WTC11 (cell line): Measurements from ENCODE around the gene NEDD4L. TPM values are rescaled to one million over a fixed set of nuclear protein-coding genes. Genes with fewer than 3 reads are reported as not detected.

Experiments used
- ATAC-seq: fragments of 200-7000 bp; cut with Tn5 transposase; 2 replicates; pipeline ENCODE4 v1.10.0; 2021; ENCODE audit warnings: mild to moderate bottlenecking, moderate library complexity
- CTCF ChIA-PET: fragments of 300-600 bp; sonication (Branson Sonifier 250); formaldehyde crosslinking; loops from one replicate; lab custom pipeline; 2021; ENCODE audit warnings: antibody characterized with exemption; lab: Charles Lee
- POLR2A ChIA-PET: fragments of 350-600 bp; sonication (Branson Sonifier 250); formaldehyde crosslinking; loops from one replicate; lab custom pipeline; 2021; ENCODE audit warnings: antibody characterized with exemption; lab: Charles Lee
- DNase-seq: peaks from one replicate; pipeline ENCODE4 v3.0.0; 2021; ENCODE audit warnings: low spot score
- H3K27ac Mint-ChIP-seq: 2 replicates; pipeline ENCODE4 v1.8.0; 2021; ENCODE audit warnings: mixed read lengths
- H3K27me3 Mint-ChIP-seq: 2 replicates; pipeline ENCODE4 v1.8.0; 2021; ENCODE audit warnings: low read depth, mild to moderate bottlenecking, moderate library complexity, mixed read lengths
- H3K36me3 Mint-ChIP-seq: 2 replicates; pipeline ENCODE4 v1.8.0; 2021; ENCODE audit warnings: mixed read lengths
- H3K4me1 Mint-ChIP-seq: 2 replicates; pipeline ENCODE4 v1.8.0; 2022; ENCODE audit warnings: mixed read lengths
- H3K4me3 Mint-ChIP-seq: 2 replicates; pipeline ENCODE4 v1.8.0; 2021; ENCODE audit warnings: mild to moderate bottlenecking, moderate library complexity, mixed read lengths
- H3K9me3 Mint-ChIP-seq: 2 replicates; pipeline ENCODE4 v1.8.0; 2021; ENCODE audit warnings: mixed read lengths
- ARID4B ChIP-seq: sonication (generic); formaldehyde crosslinking; IDR thresholded peaks from 2 replicates; pipeline ENCODE4 v1.8.0; 2023; ENCODE audit warnings: missing genetic modification reagents, mild to moderate bottlenecking, borderline replicate concordance
- CDX4 ChIP-seq: fragments of 250-450 bp; sonication (Bioruptor Pico); IDR thresholded peaks from 2 replicates; pipeline ENCODE4 v1.9.0; 2021; ENCODE audit warnings: moderate library complexity, mild to moderate bottlenecking, inconsistent platforms, borderline replicate concordance
- CREM ChIP-seq: sonication (generic); formaldehyde crosslinking; IDR thresholded peaks from 2 replicates; pipeline ENCODE4 v1.8.1; 2022; ENCODE audit warnings: mild to moderate bottlenecking, missing genetic modification reagents, moderate library complexity
- ELF4 ChIP-seq: sonication (generic); formaldehyde crosslinking; IDR thresholded peaks from 2 replicates; pipeline ENCODE4 v1.8.1; 2022; ENCODE audit warnings: low read depth, mild to moderate bottlenecking, moderate library complexity, missing genetic modification reagents
- FOXK1 ChIP-seq: sonication (generic); formaldehyde crosslinking; IDR thresholded peaks from 2 replicates; pipeline ENCODE4 v1.8.0; 2022; ENCODE audit warnings: mild to moderate bottlenecking, moderate library complexity, missing genetic modification reagents
- GABPB1 ChIP-seq: sonication (generic); formaldehyde crosslinking; IDR thresholded peaks from 2 replicates; pipeline ENCODE4 v1.8.1; 2023; ENCODE audit warnings: mild to moderate bottlenecking, missing genetic modification reagents
- MLX ChIP-seq: sonication (generic); formaldehyde crosslinking; IDR thresholded peaks from 2 replicates; pipeline ENCODE4 v1.8.1; 2023; ENCODE audit warnings: mild to moderate bottlenecking, missing genetic modification reagents, moderate library complexity
- NFE2L1 ChIP-seq: sonication (generic); formaldehyde crosslinking; IDR thresholded peaks from 2 replicates; pipeline ENCODE4 v1.8.1; 2023; ENCODE audit warnings: missing genetic modification reagents
- NR1H2 ChIP-seq: sonication (generic); formaldehyde crosslinking; IDR thresholded peaks from 2 replicates; pipeline ENCODE4 v1.9.0; 2021; ENCODE audit warnings: mild to moderate bottlenecking, moderate library complexity, missing genetic modification reagents
- NR3C1 ChIP-seq: sonication (generic); formaldehyde crosslinking; conservative IDR thresholded peaks from 2 replicates; pipeline ENCODE4 v1.8.1; 2023; ENCODE audit warnings: low read depth, mild to moderate bottlenecking, missing genetic modification reagents
- SMAD3 ChIP-seq: sonication (generic); formaldehyde crosslinking; IDR thresholded peaks from 2 replicates; pipeline ENCODE4 v1.8.0; 2022; ENCODE audit warnings: missing genetic modification reagents, mild to moderate bottlenecking, borderline replicate concordance
- SMAD4 ChIP-seq: sonication (generic); formaldehyde crosslinking; IDR thresholded peaks from 2 replicates; pipeline ENCODE4 v1.8.0; 2022; ENCODE audit warnings: mild to moderate bottlenecking, missing genetic modification reagents
- SOX15 ChIP-seq: fragments of 250-450 bp; sonication (Bioruptor Pico); IDR thresholded peaks from 2 replicates; pipeline ENCODE4 v1.9.0; 2021; ENCODE audit warnings: mild to moderate bottlenecking
- ZBTB21 ChIP-seq: sonication (generic); formaldehyde crosslinking; IDR thresholded peaks from 2 replicates; pipeline ENCODE4 v1.8.1; 2023; ENCODE audit warnings: mild to moderate bottlenecking, missing genetic modification reagents, borderline replicate concordance
- ZNF121 ChIP-seq: sonication (generic); formaldehyde crosslinking; IDR thresholded peaks from 2 replicates; pipeline ENCODE4 v1.8.0; 2023; ENCODE audit warnings: missing genetic modification reagents
- ZNF317 ChIP-seq: sonication (generic); formaldehyde crosslinking; IDR thresholded peaks from 2 replicates; pipeline ENCODE4 v1.8.1; 2023; ENCODE audit warnings: low read depth, mild to moderate bottlenecking, moderate library complexity, missing genetic modification reagents, borderline replicate concordance
- ZNF396 ChIP-seq: fragments of 250-450 bp; sonication (Bioruptor Pico); IDR thresholded peaks from 2 replicates; pipeline ENCODE4 v1.8.0; 2021; ENCODE audit warnings: mild to moderate bottlenecking, moderate library complexity, borderline replicate concordance
- ZNF416 ChIP-seq: fragments of 250-450 bp; sonication (Bioruptor Pico); IDR thresholded peaks from 2 replicates; pipeline ENCODE4 v1.9.0; 2021; ENCODE audit warnings: mild to moderate bottlenecking, inconsistent platforms
- ZNF512 ChIP-seq: sonication (generic); formaldehyde crosslinking; IDR thresholded peaks from 2 replicates; pipeline ENCODE4 v1.8.1; 2022; ENCODE audit warnings: missing genetic modification reagents, borderline replicate concordance
- ZNF532 ChIP-seq: fragments of 250-450 bp; sonication (Bioruptor Pico); IDR thresholded peaks from 2 replicates; pipeline ENCODE4 v1.9.0; 2021; ENCODE audit warnings: mild to moderate bottlenecking, borderline replicate concordance
- ZSCAN18 ChIP-seq: fragments of 250-450 bp; sonication (Bioruptor Pico); IDR thresholded peaks from 2 replicates; pipeline ENCODE4 v2.1.2; 2022; ENCODE audit warnings: mild to moderate bottlenecking, moderate library complexity
- total RNA-seq: library from RNA; stranded (reverse); gene quantifications from 3 replicates; pipeline ENCODE4 v1.2.3, GENCODE V29; 2021

NEDD4L gene
- total RNA-seq, 1 experiment from 2014 or later = 88.0 TPM

- no peak for TF ChIP-seq ZSCAN18 (CRISPR knock-in tag)
- no peak for TF ChIP-seq CDX4
- no peak for TF ChIP-seq ZNF532 (CRISPR knock-in tag)
- no peak for TF ChIP-seq GABPB1 (CRISPR knock-in tag)
- no peak for TF ChIP-seq CREM (CRISPR knock-in tag)
- no peak for TF ChIP-seq SOX15 (CRISPR knock-in tag)
- no peak for TF ChIP-seq SMAD3 (CRISPR knock-in tag)
- TF ChIP-seq SMAD4 (CRISPR knock-in tag) = no peak
- no peak for TF ChIP-seq NR3C1 (CRISPR knock-in tag)
- no peak for TF ChIP-seq FOXK1
- TF ChIP-seq, all 79 proteins: peak for 0
These were observed 266.5 kb downstream of the NEDD4L start (continued) for GRCh38 chr18:58310517-58310916.

GRCh38 chr18:58311390-58311789 lies 267.4 kb downstream of the NEDD4L start:
- no peak overlapping the region for H3K27ac Mint-ChIP-seq
- POLR2A ChIA-PET = no interaction called here
- CTCF ChIA-PET = interaction anchor here (1.1 kb wide), 1 partner anchor 189 kb away, joined by 3 read pairs; no protein-coding TSS in a partner anchor
- H3K4me1 Mint-ChIP-seq = peaks cover 22% of the 10 kb centered on the region
- H3K9me3 Mint-ChIP-seq = no peaks in the 10 kb centered on the region; the same call in 1 of the 2 replicates
- no peaks in the 10 kb centered on the region for H3K36me3 Mint-ChIP-seq
- DNase-seq = no peak
- no peaks in the 10 kb centered on the region; the same call in 1 of the 2 replicates for H3K27me3 Mint-ChIP-seq
- TF ChIP-seq ELF4 (CRISPR knock-in tag) (no peak), CDX4 (no peak), ZNF512 (CRISPR knock-in tag) (no peak), ZSCAN18 (CRISPR knock-in tag) (no peak), NR1H2 (CRISPR knock-in tag) (no peak), ZBTB21 (CRISPR knock-in tag) (no peak), NFE2L1 (no peak), ARID4B (CRISPR knock-in tag) (no peak), ZNF416 (CRISPR knock-in tag) (no peak), ZNF396 (no peak), ZNF121 (no peak), MLX (CRISPR knock-in tag) (no peak), ZNF317 (CRISPR knock-in tag) (no peak)
- TF ChIP-seq, all 79 proteins: peak for 0
- no peak overlapping the region for H3K4me3 Mint-ChIP-seq
- no peak for ATAC-seq
